ENCODE measurements around the gene DNAJC10.

GRCh38 chr2:182826496-182826895, 110.4 kb downstream of the DNAJC10 start:
- TF ChIP-seq FOXK2 (conservative IDR thresholded peaks at IDR 0.05 in 1 of 2, IDR thresholded peaks at IDR 0.05 in 1 of 2; ENCODE audit: low read depth in 2 of 2) = no peak
- TF ChIP-seq HIVEP1 (CRISPR knock-in tag; IDR thresholded peaks at IDR 0.05) = no peak
- no peak for TF ChIP-seq CEBPB (tag; IDR thresholded peaks at IDR 0.05)
- no peak for TF ChIP-seq RCOR1 (IDR thresholded peaks at IDR 0.05; ENCODE audit: borderline replicate concordance in 1 of 2, low read depth in 2 of 2, low read length in 2 of 2)
- no peak for TF ChIP-seq ELK1 (CRISPR knock-in tag; IDR thresholded peaks at IDR 0.05)
- TF ChIP-seq PYGO2 (tag; IDR thresholded peaks at IDR 0.05) = no peak
- no peak for TF ChIP-seq POLR2A (conservative IDR thresholded peaks at IDR 0.05)
- TF ChIP-seq, protein P1, sequence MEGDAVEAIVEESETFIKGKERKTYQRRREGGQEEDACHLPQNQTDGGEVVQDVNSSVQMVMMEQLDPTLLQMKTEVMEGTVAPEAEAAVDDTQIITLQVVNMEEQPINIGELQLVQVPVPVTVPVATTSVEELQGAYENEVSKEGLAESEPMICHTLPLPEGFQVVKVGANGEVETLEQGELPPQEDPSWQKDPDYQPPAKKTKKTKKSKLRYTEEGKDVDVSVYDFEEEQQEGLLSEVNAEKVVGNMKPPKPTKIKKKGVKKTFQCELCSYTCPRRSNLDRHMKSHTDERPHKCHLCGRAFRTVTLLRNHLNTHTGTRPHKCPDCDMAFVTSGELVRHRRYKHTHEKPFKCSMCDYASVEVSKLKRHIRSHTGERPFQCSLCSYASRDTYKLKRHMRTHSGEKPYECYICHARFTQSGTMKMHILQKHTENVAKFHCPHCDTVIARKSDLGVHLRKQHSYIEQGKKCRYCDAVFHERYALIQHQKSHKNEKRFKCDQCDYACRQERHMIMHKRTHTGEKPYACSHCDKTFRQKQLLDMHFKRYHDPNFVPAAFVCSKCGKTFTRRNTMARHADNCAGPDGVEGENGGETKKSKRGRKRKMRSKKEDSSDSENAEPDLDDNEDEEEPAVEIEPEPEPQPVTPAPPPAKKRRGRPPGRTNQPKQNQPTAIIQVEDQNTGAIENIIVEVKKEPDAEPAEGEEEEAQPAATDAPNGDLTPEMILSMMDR (IDR thresholded peaks at IDR 0.05 in 2 of 3, conservative IDR thresholded peaks at IDR 0.05 in 1 of 3; ENCODE audit: insufficient read depth in 2 of 3, low read depth in 1 of 3, low read length in 3 of 3) = no peak
- TF ChIP-seq RAD21 (CRISPR knock-in tag; conservative IDR thresholded peaks at IDR 0.05 in 1 of 2, IDR thresholded peaks at IDR 0.05 in 1 of 2) = no peak
- TF ChIP-seq BRCA1 (IDR thresholded peaks at IDR 0.05) = no peak
- TF ChIP-seq BRCA1 (CRISPR knock-in tag; IDR thresholded peaks at IDR 0.05) = no peak
- no peak for TF ChIP-seq NUFIP1 (IDR thresholded peaks at IDR 0.05; ENCODE audit: partially characterized antibody)
- TF ChIP-seq ZNF174 (CRISPR knock-in tag; IDR thresholded peaks at IDR 0.05) = no peak
